Stomach (tissue), 9 donors: ENCODE results near the gene NAT16. TPM values are rescaled to one million over a fixed set of nuclear protein-coding genes. Genes with fewer than 3 reads are reported as not detected.
A peak's percentile ranks its signal among the peaks of the same experiment; 100 is the strongest.

Experiments
- DNase-seq, 2 donors: peaks; one replicate each; pipeline versions ENCODE4 v3.0.0 to v3.0.0-alpha.2; 2013 to 2019
- H3K27ac ChIP-seq, 5 donors: fragments of 200-600 bp in 4 of 5; sonication (generic) in 4 of 5; one replicate each; pipeline ENCODE4 v1.5.1; 2013 to 2019; ENCODE audit warnings: mild to moderate bottlenecking in 1 of 5, moderate library complexity in 1 of 5
- H3K27me3 ChIP-seq, 3 donors: fragments of 200-600 bp; sonication (generic); one replicate each; pipeline ENCODE4 v1.5.1; 2017 to 2019; ENCODE audit warnings: mixed run types in 1 of 3
- H3K36me3 ChIP-seq, 4 donors: fragments of 200-600 bp; sonication (generic); 1 replicate in 3 of 4; 2 replicates in 1 of 4; pipeline ENCODE4 v1.5.1; 2016 to 2019
- H3K4me1 ChIP-seq, 4 donors: fragments of 200-600 bp; sonication (generic); one replicate each; pipeline ENCODE4 v1.5.1; 2016 to 2019
- H3K4me3 ChIP-seq, 4 donors: fragments of 200-600 bp; sonication (generic) in 3 of 4; one replicate each; pipeline ENCODE4 v1.5.1; 2016 to 2019; ENCODE audit warnings: mild to moderate bottlenecking in 1 of 4
- H3K9me3 ChIP-seq, 4 donors: fragments of 200-600 bp; sonication (generic); one replicate each; pipeline ENCODE4 v1.5.1; 2016 to 2019
- EP300 ChIP-seq: sonication (generic); formaldehyde crosslinking; IDR thresholded peaks from one replicate; pipeline ENCODE4 v1.6.1; 2017; ENCODE audit warnings: antibody characterized with exemption
- POLR2A ChIP-seq, 4 donors: fragments of 450-650 bp; IDR thresholded peaks; one replicate each; pipeline ENCODE4 v1.6.1; 2016; ENCODE audit warnings: antibody characterized with exemption in 4 of 4, control low read depth in 2 of 4, mild to moderate bottlenecking in 1 of 4, moderate library complexity in 1 of 4
- POLR2AphosphoS5 ChIP-seq, 3 donors: sonication (generic); formaldehyde crosslinking; IDR thresholded peaks; one replicate each; pipeline ENCODE4 v1.6.1; 2016; ENCODE audit warnings: antibody characterized with exemption in 3 of 3
- WGBS, 5 donors: extraction: QIAGEN DNeasy Blood & Tissue Kit in 3 of 5; methylation state at CpG; one replicate each; pipeline versions ENCODE4 v1.1.5 to v1.1.7; 2013 to 2018; 5-methylcytosine and 5-hydroxymethylcytosine counted together
- intact Hi-C: fragments of 100-400 bp; cut with DNase I; formaldehyde crosslinking; loops from one replicate; pipeline ENCODE4 v1.15.1; 2023; ENCODE audit warnings: low total_unique reads
- polyA plus RNA-seq, 3 donors: library from polyadenylated mRNA; stranded (reverse); fragments of 200-250 nt; gene quantifications; one replicate each; pipeline ENCODE4 v1.2.3, GENCODE V29; 2013
- total RNA-seq, 5 donors: library from RNA; depleted of rRNA; stranded (reverse); fragments of >200 nt; gene quantifications; one replicate each; pipeline versions ENCODE4 v1.1.0 to v1.2.3, GENCODE V29; 2014 to 2016
- TF ChIP-seq, protein P1 (sequence below), 7 experiments: fragments of 450-650 bp in 4 of 7; fragments of 200-600 bp in 3 of 7; sonication (generic) in 3 of 7; IDR thresholded peaks; one replicate each; pipeline ENCODE4 v1.5.1; 2016 to 2019; ENCODE audit warnings: antibody characterized with exemption in 7 of 7, control low read depth in 2 of 7, mild to moderate bottlenecking in 1 of 7
- donor health status: healthy with polysubstance abuse.
- donor health status: Bipolar disorder and iron deficiency.
- donor health status: healthy.

The NAT16 gene
- total and polyA plus RNA-seq, 8 donors: 0.05 TPM; not detected in 7

DNA sequence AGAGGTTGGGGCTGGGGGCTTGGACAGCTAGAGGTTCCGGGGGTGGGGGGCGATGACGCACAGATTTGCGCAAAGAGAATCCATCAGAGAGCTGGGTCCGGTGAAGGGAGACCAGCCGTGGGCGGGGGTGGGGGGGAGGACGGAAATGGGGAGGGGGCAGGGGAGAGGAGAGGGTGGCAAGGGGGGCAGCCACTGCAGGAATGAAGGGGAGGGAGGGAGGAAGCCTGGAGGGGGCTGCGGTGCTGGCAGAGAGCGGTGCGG lies 13.5 kb downstream of the NAT16 start:
- peaks cover 34 to 70% (median 59%) of the 10 kb centered on the region in 4 donors for H3K4me1 ChIP-seq
- H3K9me3 ChIP-seq: no peaks in the 10 kb centered on the region
- WGBS, 5 donors: 1 to 3% (median 2%) methylated on average over 9 to 11 of the region's 11 CpGs
- no peak for TF ChIP-seq POLR2A (IDR thresholded peaks at IDR 0.05)
- no peak for TF ChIP-seq POLR2AphosphoS5 (IDR thresholded peaks at IDR 0.05)
- TF ChIP-seq, protein P1, sequence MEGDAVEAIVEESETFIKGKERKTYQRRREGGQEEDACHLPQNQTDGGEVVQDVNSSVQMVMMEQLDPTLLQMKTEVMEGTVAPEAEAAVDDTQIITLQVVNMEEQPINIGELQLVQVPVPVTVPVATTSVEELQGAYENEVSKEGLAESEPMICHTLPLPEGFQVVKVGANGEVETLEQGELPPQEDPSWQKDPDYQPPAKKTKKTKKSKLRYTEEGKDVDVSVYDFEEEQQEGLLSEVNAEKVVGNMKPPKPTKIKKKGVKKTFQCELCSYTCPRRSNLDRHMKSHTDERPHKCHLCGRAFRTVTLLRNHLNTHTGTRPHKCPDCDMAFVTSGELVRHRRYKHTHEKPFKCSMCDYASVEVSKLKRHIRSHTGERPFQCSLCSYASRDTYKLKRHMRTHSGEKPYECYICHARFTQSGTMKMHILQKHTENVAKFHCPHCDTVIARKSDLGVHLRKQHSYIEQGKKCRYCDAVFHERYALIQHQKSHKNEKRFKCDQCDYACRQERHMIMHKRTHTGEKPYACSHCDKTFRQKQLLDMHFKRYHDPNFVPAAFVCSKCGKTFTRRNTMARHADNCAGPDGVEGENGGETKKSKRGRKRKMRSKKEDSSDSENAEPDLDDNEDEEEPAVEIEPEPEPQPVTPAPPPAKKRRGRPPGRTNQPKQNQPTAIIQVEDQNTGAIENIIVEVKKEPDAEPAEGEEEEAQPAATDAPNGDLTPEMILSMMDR (IDR thresholded peaks at IDR 0.05): no peak
- TF ChIP-seq EP300: no peak
- no peak overlapping the region for H3K4me3 ChIP-seq
- peaks cover 0 to 2% (median under 1%) of the 10 kb centered on the region in 4 donors for H3K36me3 ChIP-seq
- H3K27ac ChIP-seq: no peak overlapping the region
- no peak for DNase-seq
- peaks cover 42 to 100% (median 100%) of the 10 kb centered on the region in 3 donors for H3K27me3 ChIP-seq
- intact Hi-C loops: no loop called here

DNA sequence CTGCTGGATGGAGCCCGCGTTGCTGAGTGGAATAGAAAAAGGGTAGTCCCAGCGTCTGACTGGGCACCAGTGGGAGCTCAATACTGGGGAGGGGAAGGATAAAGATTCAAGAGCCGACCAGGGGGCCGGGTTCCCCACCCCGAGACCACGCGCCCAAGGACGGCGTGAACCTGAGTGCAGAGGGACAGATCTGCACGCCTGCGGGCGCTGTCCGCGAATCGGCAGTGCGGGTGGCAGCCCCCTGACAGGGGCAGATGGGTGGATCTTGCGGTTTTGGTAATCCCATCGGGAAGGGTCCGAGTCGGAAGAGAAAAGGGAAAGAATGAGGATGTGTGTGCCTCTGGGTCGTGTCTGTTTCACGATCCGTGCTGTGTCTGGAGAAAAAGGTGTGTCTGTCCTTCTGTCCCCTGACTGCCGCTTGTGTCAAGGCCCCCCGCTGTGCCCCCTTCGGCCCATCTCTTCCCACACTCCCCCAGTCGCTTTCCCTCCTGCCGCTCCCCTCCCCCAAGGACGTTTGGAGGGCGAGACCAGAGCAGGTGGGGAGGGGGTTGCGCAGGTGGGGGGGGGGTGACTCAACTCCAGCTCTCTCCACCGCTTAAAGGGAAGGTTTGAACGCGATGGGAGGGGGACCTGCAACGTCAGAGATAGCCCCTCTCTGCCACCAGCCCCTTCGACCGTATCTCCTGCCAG lies 14.0 kb downstream of the NAT16 start:
- H3K27ac ChIP-seq: no peak overlapping the region
- intact Hi-C loops: no loop called here
- H3K4me1 ChIP-seq: peaks cover 33 to 66% (median 57%) of the 10 kb centered on the region in 4 donors
- no peak for DNase-seq
- H3K36me3 ChIP-seq: peaks cover 2 to 7% (median 4%) of the 10 kb centered on the region in 4 donors
- 1 to 2% (median 2%) methylated on average over 26 to 38 of the region's 38 CpGs for WGBS, 5 donors
- peak overlapping the region in 2 of 4 donors; percentile 12 to 32 for H3K4me3 ChIP-seq
- TF ChIP-seq POLR2A (IDR thresholded peaks at IDR 0.05) (no peak), EP300 (no peak)
- peaks cover 37 to 100% (median 96%) of the 10 kb centered on the region in 3 donors for H3K27me3 ChIP-seq
- H3K9me3 ChIP-seq: no peaks in the 10 kb centered on the region

- Histone ChIP-seq H3K27ac (no peak within 1 kb of the TSS), H3K4me3 (peak within 1 kb of the TSS in 3 of 4 donors; percentile 12 to 54 (median 34)), H3K36me3 (peaks cover 9 to 15% (median 12%) of the 10 kb centered on the region in 4 donors), H3K4me1 (peaks cover 33 to 64% (median 55%) of the 10 kb centered on the region in 4 donors), H3K27me3 (peaks cover 36 to 97% (median 88%) of the 10 kb centered on the region in 3 donors), H3K9me3 (no peaks in the 10 kb centered on the region)
- peak; percentile 92 to 97 for DNase-seq
- TF ChIP-seq POLR2A (IDR thresholded peaks at IDR 0.05) (peak in 1 of 4 donors; percentile 6), POLR2AphosphoS5 (IDR thresholded peaks at IDR 0.05) (peak; percentile 29 to 83 (median 42)), EP300 (no peak)
- TF ChIP-seq, protein P1 (IDR thresholded peaks at IDR 0.05): no peak
- WGBS, 5 donors: 2 to 5% (median 3%) methylated on average over 60 to 74 of the region's 74 CpGs
- intact Hi-C loops: no loop called here
Measured at GRCh38 chr7:101165075-101165957, 14.8 kb downstream of the NAT16 start, which contains the start of gene VGF. TSS of gene VGF (minus strand) at chr7:101165569. CDS start at chr7:101164843, 726 bp downstream.

- Histone ChIP-seq H3K27ac (no peak overlapping the region), H3K4me1 (peaks cover 33 to 54% (median 44%) of the 10 kb centered on the region in 4 donors), H3K4me3 (peak overlapping the region; percentile 34 to 54 (median 40)), H3K36me3 (peaks cover 15 to 25% (median 22%) of the 10 kb centered on the region in 4 donors), H3K9me3 (no peaks in the 10 kb centered on the region), H3K27me3 (peaks cover 32 to 88% (median 78%) of the 10 kb centered on the region in 3 donors)
- peak; percentile 34 to 77 for DNase-seq
- intact Hi-C loops: no loop called here
- WGBS, 5 donors: 2 to 4% (median 2%) methylated on average over 33 to 75 of the region's 75 CpGs
- TF ChIP-seq EP300 (no peak), POLR2AphosphoS5 (IDR thresholded peaks at IDR 0.05) (no peak), POLR2A (IDR thresholded peaks at IDR 0.05) (no peak)
- TF ChIP-seq, protein P1 (IDR thresholded peaks at IDR 0.05): no peak
Measured at GRCh38 chr7:101164071-101164840, 15.8 kb downstream of the NAT16 start.
